Thyroid gland (tissue), 4 donors: ENCODE data around the gene COX7B2.

ENCODE experiments used
- CTCF ChIP-seq, 6 experiments: fragments of 200-600 bp in 3 of 6; fragments of 450-650 bp in 3 of 6; sonication (generic) in 3 of 6; IDR thresholded peaks; one replicate each; pipeline ENCODE4 v1.5.1; 2016 to 2019; ENCODE audit warnings: antibody characterized with exemption in 6 of 6, mild to moderate bottlenecking in 2 of 6, inconsistent platforms in 1 of 6, moderate library complexity in 1 of 6
- POLR2A ChIP-seq, 2 donors: fragments of 450-650 bp; IDR thresholded peaks; one replicate each; pipeline ENCODE4 v1.6.1; 2017; ENCODE audit warnings: antibody characterized with exemption in 2 of 2, mild to moderate bottlenecking in 2 of 2, moderate library complexity in 1 of 2

DNA sequence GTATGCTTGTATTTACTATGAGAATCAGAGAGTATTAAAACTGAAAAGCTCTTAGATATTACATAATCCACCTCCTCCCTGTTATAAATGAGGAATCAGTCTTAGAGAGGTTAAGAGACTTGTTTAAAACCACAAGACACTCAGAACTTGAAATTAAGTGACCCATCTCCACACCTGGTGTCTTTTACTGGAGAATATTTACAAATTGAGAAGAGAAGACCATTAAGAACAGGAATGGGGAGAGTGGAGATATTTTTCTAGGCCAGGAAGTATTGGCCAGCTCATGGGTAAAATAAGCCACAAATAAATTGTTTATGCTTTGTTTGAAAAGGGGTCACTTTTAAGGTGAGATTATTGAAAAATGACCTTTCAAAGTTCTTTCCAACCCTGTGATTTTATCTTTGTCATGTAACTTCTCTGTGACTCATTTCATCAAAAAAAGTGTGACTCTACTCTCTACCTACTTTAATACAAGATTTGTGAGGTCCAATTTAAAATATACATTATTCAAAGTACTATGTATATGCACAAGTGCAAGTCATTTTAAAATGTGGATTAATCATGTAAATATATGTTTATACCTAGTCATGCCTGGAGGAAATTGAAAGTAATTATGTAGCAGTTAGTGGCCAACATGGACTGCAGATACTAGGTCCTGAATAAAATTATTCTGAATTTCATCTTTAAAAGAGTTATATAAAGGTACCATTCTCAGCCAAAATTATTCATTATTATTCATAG lies 15.9 kb upstream of the COX7B2 start:
- TF ChIP-seq POLR2A (IDR thresholded peaks at IDR 0.05) (no peak), CTCF (IDR thresholded peaks at IDR 0.05) (no peak)
